H1 (cell line): Measurements from ENCODE around the gene CNGB1. TPM values are rescaled to one million over a fixed set of nuclear protein-coding genes. Genes with fewer than 3 reads are reported as not detected.
A peak's percentile ranks its signal among the peaks of the same experiment; 100 is the strongest.

Source experiments
- CTCF ChIA-PET: fragments of 300-600 bp; sonication (Branson Sonifier 250); formaldehyde crosslinking; loops from one replicate; lab custom pipeline; 2021; ENCODE audit not compliant: partially characterized antibody; lab: Charles Lee
- POLR2A ChIA-PET: fragments of 300-600 bp; sonication (Branson Sonifier 250); formaldehyde crosslinking; loops from one replicate; lab custom pipeline; 2021; ENCODE audit warnings: inconsistent platforms; ENCODE audit not compliant: partially characterized antibody; lab: Charles Lee
- DNase-seq, 2 experiments: peaks; one replicate each; pipeline versions ENCODE4 v3.0.0 to v3.0.0-alpha.2; 2010 to 2022; ENCODE audit warnings: low spot score in 2 of 2, low read depth in 1 of 2, mixed read lengths in 1 of 2
- FAIRE-seq: peaks from 2 replicates; lab custom pipeline; 2011; peaks lifted over from hg19 to GRCh38; lab: Jason Lieb, UNC
- H2AFZ ChIP-seq: 2 replicates; pipeline ENCODE4 v1.8.1; 2012; ENCODE audit warnings: low read length, inconsistent platforms
- H2AK5ac ChIP-seq: 2 replicates; pipeline ENCODE4 v1.6.1; 2013; ENCODE audit warnings: low read depth, low read length
- H2BK120ac ChIP-seq: replicated peaks from 2 replicates; pipeline ENCODE3; 2013; ENCODE audit warnings: low read depth, low read length, inconsistent platforms
- H2BK12ac ChIP-seq: 2 replicates; pipeline ENCODE4 v1.6.1; 2013; ENCODE audit warnings: low read depth, low read length
- H2BK15ac ChIP-seq: 2 replicates; pipeline ENCODE4 v1.6.1; 2013; ENCODE audit warnings: low read length
- H2BK20ac ChIP-seq: 2 replicates; pipeline ENCODE4 v1.6.1; 2013; ENCODE audit warnings: low read length
- H2BK5ac ChIP-seq: 2 replicates; pipeline ENCODE4 v1.6.1; 2013; ENCODE audit warnings: low read depth, low read length
- H3K14ac ChIP-seq: 2 replicates; pipeline ENCODE4 v1.6.1; 2013; ENCODE audit warnings: inconsistent platforms; ENCODE audit not compliant: insufficient read length
- H3K18ac ChIP-seq: 2 replicates; pipeline ENCODE4 v1.6.1; 2013; ENCODE audit warnings: low read length; ENCODE audit errors: extremely low read depth
- H3K23ac ChIP-seq: 2 replicates; pipeline ENCODE4 v1.6.1; 2013; ENCODE audit warnings: inconsistent platforms; ENCODE audit not compliant: insufficient read length
- H3K23me2 ChIP-seq: 2 replicates; pipeline ENCODE4 v1.6.1; 2013; ENCODE audit warnings: low read depth, low read length
- H3K27ac ChIP-seq: 2 replicates; pipeline ENCODE4 v1.6.1; 2011; ENCODE audit warnings: low read depth, low read length, inconsistent platforms
- H3K27me3 ChIP-seq, 4 experiments: replicated peaks in 1 of 4; 1 replicate in 1 of 4; 2 replicates in 3 of 4; pipeline versions ENCODE4 v1.6.1 to v1.8.1; 2011 to 2013; ENCODE audit warnings: low read length in 3 of 4, mild to moderate bottlenecking in 3 of 4, inconsistent platforms in 2 of 4, mixed read lengths in 2 of 4, moderate library complexity in 1 of 4; ENCODE audit not compliant: control insufficient read depth in 3 of 4, insufficient read depth in 3 of 4; ENCODE audit errors: extremely low read depth in 1 of 4
- H3K36me3 ChIP-seq, 4 experiments: 2 replicates each; pipeline versions ENCODE4 v1.6.1 to v1.8.1; 2011 to 2013; ENCODE audit warnings: mild to moderate bottlenecking in 4 of 4, low read length in 3 of 4, moderate library complexity in 2 of 4, control low read depth in 1 of 4, inconsistent platforms in 1 of 4; ENCODE audit not compliant: insufficient read depth in 4 of 4, control insufficient read depth in 2 of 4
- H3K4ac ChIP-seq: replicated peaks from 2 replicates; pipeline ENCODE3; 2013; ENCODE audit warnings: low read length, low read depth, mixed read lengths, inconsistent platforms; ENCODE audit not compliant: insufficient read length
- H3K4me1 ChIP-seq, 4 experiments: replicated peaks in 1 of 4; 1 replicate in 1 of 4; 2 replicates in 3 of 4; pipeline versions ENCODE4 v1.6.1 to v1.8.1; 2011 to 2013; ENCODE audit warnings: low read length in 3 of 4, inconsistent platforms in 2 of 4, mixed read lengths in 1 of 4; ENCODE audit not compliant: insufficient read depth in 4 of 4, control insufficient read depth in 3 of 4
- H3K4me2 ChIP-seq, 2 experiments: 2 replicates each; pipeline versions ENCODE4 v1.6.1 to v1.8.1; 2011 to 2013; ENCODE audit warnings: low read depth in 2 of 2, low read length in 2 of 2, control low read depth in 1 of 2, inconsistent platforms in 1 of 2, mild to moderate bottlenecking in 1 of 2; ENCODE audit not compliant: insufficient read depth in 1 of 2
- H3K4me3 ChIP-seq, 4 experiments: fragments of 200-600, 300-600 bp in 1 of 4; sonication (generic), shearing (Covaris generic), sonication (Bioruptor Twin) in 1 of 4; 2 replicates each; pipeline versions ENCODE4 v1.5.1 to v1.8.1; 2011 to 2016; ENCODE audit warnings: low read length in 4 of 4, low read depth in 3 of 4, control low read depth in 2 of 4, inconsistent platforms in 2 of 4, mild to moderate bottlenecking in 2 of 4, mixed read lengths in 1 of 4, moderate library complexity in 1 of 4; ENCODE audit not compliant: insufficient read depth in 2 of 4; ENCODE audit errors: extremely low read depth in 1 of 4
- H3K56ac ChIP-seq: replicated peaks from 2 replicates; pipeline ENCODE3; 2013; ENCODE audit warnings: low read depth, mild to moderate bottlenecking, mixed read lengths, low read length, inconsistent platforms; ENCODE audit not compliant: insufficient read length
- H3K79me1 ChIP-seq: 2 replicates; pipeline ENCODE4 v1.6.1; 2013; ENCODE audit warnings: low read depth, low read length, control low read depth
- H3K79me2 ChIP-seq, 2 experiments: 2 replicates each; pipeline versions ENCODE4 v1.6.1 to v1.8.1; 2012 to 2013; ENCODE audit warnings: low read length in 2 of 2, mild to moderate bottlenecking in 2 of 2, inconsistent platforms in 1 of 2; ENCODE audit not compliant: insufficient read depth in 2 of 2, control insufficient read depth in 1 of 2
- H3K9ac ChIP-seq, 4 experiments: replicated peaks in 1 of 4; 1 replicate in 1 of 4; 2 replicates in 3 of 4; pipeline versions ENCODE4 v1.6.1 to v1.8.1; 2011 to 2013; ENCODE audit warnings: low read depth in 3 of 4, low read length in 3 of 4, control low read depth in 2 of 4, mild to moderate bottlenecking in 2 of 4, moderate library complexity in 2 of 4, inconsistent platforms in 1 of 4; ENCODE audit errors: extremely low read depth in 1 of 4
- H3K9me3 ChIP-seq, 2 experiments: 2 replicates each; pipeline versions ENCODE4 v1.6.1 to v1.8.1; 2012 to 2013; ENCODE audit warnings: mild to moderate bottlenecking in 2 of 2, moderate library complexity in 2 of 2, control low read depth in 1 of 2, inconsistent platforms in 1 of 2, low read depth in 1 of 2, low read length in 1 of 2, mixed read lengths in 1 of 2; ENCODE audit not compliant: insufficient read depth in 2 of 2
- H4K20me1 ChIP-seq, 2 experiments: replicated peaks in 1 of 2; 2 replicates each; pipeline versions ENCODE3 to v1.8.1; 2011 to 2013; ENCODE audit warnings: inconsistent platforms in 2 of 2, low read length in 2 of 2, mild to moderate bottlenecking in 1 of 2; ENCODE audit not compliant: insufficient read depth in 2 of 2, control insufficient read depth in 1 of 2
- H4K5ac ChIP-seq: 2 replicates; pipeline ENCODE4 v1.6.1; 2013; ENCODE audit warnings: low read length, low read depth, mixed read lengths, inconsistent platforms; ENCODE audit not compliant: insufficient read length
- H4K8ac ChIP-seq: 2 replicates; pipeline ENCODE4 v1.8.0; 2013; ENCODE audit warnings: mild to moderate bottlenecking, moderate library complexity, low read length, inconsistent platforms; ENCODE audit not compliant: insufficient read depth; ENCODE audit errors: extremely low read depth
- H4K91ac ChIP-seq: replicated peaks from 2 replicates; pipeline ENCODE3; 2013; ENCODE audit warnings: low read length, mixed read lengths, inconsistent platforms; ENCODE audit not compliant: insufficient read length
- CBX5 ChIP-seq: fragments of 300-800, 300-1000 bp; sonication (generic); IDR thresholded peaks from 2 replicates; pipeline ENCODE4 v1.7.1; 2016; ENCODE audit warnings: antibody characterized with exemption, low read length, low read depth
- CEBPB ChIP-seq: IDR thresholded peaks from 2 replicates; pipeline ENCODE4 v1.6.1; 2012; ENCODE audit warnings: low read depth, low read length
- CTCF ChIP-seq, 3 experiments: IDR thresholded peaks; 1 replicate in 2 of 3; 2 replicates in 1 of 3; pipeline versions ENCODE4 v1.5.1 to v1.6.1; 2011; ENCODE audit warnings: low read length in 3 of 3, mild to moderate bottlenecking in 3 of 3, inconsistent platforms in 2 of 3, low read depth in 1 of 3, moderate library complexity in 1 of 3; ENCODE audit not compliant: insufficient read depth in 1 of 3; ENCODE audit errors: control extremely low read depth in 1 of 3
- EZH2 ChIP-seq: fragments of 200-600 bp; sonication (generic); IDR thresholded peaks from 2 replicates; pipeline ENCODE4 v1.7.1; 2012; ENCODE audit warnings: low read depth, mild to moderate bottlenecking, moderate library complexity, low read length, inconsistent platforms; ENCODE audit not compliant: severe bottlenecking
- RFX5 ChIP-seq: IDR thresholded peaks from 2 replicates; pipeline ENCODE4 v1.6.1; 2011; ENCODE audit warnings: low read depth, low read length, improper control_type of control experiment, borderline replicate concordance
- SP2 ChIP-seq: IDR thresholded peaks from 2 replicates; pipeline ENCODE4 v1.6.1; 2012; ENCODE audit warnings: mild to moderate bottlenecking, low read length, inconsistent platforms
- SRF ChIP-seq: IDR thresholded peaks from 2 replicates; pipeline ENCODE4 v1.6.1; 2011; ENCODE audit warnings: mild to moderate bottlenecking, low read depth, low read length, moderate library complexity
- ZNF274 ChIP-seq: IDR thresholded peaks from 2 replicates; pipeline ENCODE4 v1.7.0; 2012; ENCODE audit warnings: low read length, borderline replicate concordance; ENCODE audit errors: extremely low read depth
- WGBS, 2 experiments: shearing (Covaris generic) in 1 of 2; methylation state at CpG; one replicate each; pipeline versions ENCODE4 v1.1.6 to v1.1.7; 2013 to 2015; ENCODE audit warnings: low lambda C conversion rate in 2 of 2, mixed read lengths in 2 of 2, inconsistent platforms in 1 of 2, low coverage in 1 of 2, missing lambda C conversion rate in 1 of 2; ENCODE audit not compliant: insufficient replicate concordance in 2 of 2, insufficient coverage in 1 of 2, insufficient read length in 1 of 2; ENCODE audit errors: extremely low coverage in 1 of 2, missing lambda C conversion rate in 1 of 2; 5-methylcytosine and 5-hydroxymethylcytosine counted together
- polyA plus RNA-seq, 7 experiments: library from polyadenylated mRNA; depleted of rRNA in 3 of 7; stranded (reverse) in 5 of 7; unstranded in 2 of 7; fragments of >200 nt in 5 of 7; fragments of 200-250 nt in 2 of 7; gene quantifications; 1 replicate in 5 of 7; 2 replicates in 1 of 7; 4 replicates in 1 of 7; pipeline versions ENCODE4 v1.2.1 to v1.2.3, GENCODE V29; 2011 to 2013; ENCODE audit warnings: missing spikeins in 2 of 7, mixed read lengths in 2 of 7
- total RNA-seq: library from RNA; stranded (reverse); fragmentation: NEBNext Ultra II Directional; extraction: Animal tissue kit (Norgen Biotek cat#: 25700); gene quantifications from 2 replicates; pipeline ENCODE4 v1.2.1, GENCODE V29; 2021

The CNGB1 gene
- total and polyA plus RNA-seq, 2 of the 8 experiments (the other 6 are each of a cell fraction or from before 2014, with no cell fraction given) = not detected

- no peak overlapping the region for H2BK15ac ChIP-seq
- POLR2A ChIA-PET = interaction anchor here (1.1 kb wide), 1 partner anchor 9 kb away, joined by 3 read pairs; no protein-coding TSS in a partner anchor
- no peak for FAIRE-seq
- H3K14ac ChIP-seq = no peak overlapping the region
- H3K4me2 ChIP-seq = no peak overlapping the region
- H2BK5ac ChIP-seq = no peak overlapping the region
- H3K27ac ChIP-seq = no peak overlapping the region
- no peak overlapping the region for H2AFZ ChIP-seq
- H3K56ac ChIP-seq = no peak overlapping the region
- H3K9ac ChIP-seq = peak overlapping the region in 1 of 4 experiments; percentile 22; a peak in 1 of 7 replicates
- no peak overlapping the region for H3K18ac ChIP-seq
- H3K23ac ChIP-seq = no peak overlapping the region
- H2BK20ac ChIP-seq = no peak overlapping the region
- peaks cover 0 to 12% (median 10%) of the 10 kb centered on the region in 4 experiments; a peak in 5 of 7 replicates for H3K4me1 ChIP-seq
- no peak overlapping the region for H3K4ac ChIP-seq
- no peak overlapping the region for H4K91ac ChIP-seq
- no peaks in the 10 kb centered on the region; a peak in 3 of 7 replicates for H3K27me3 ChIP-seq
- 0 out of 2 replicates have a peak, but pooled peaks cover 2% of the 10 kb centered on the region for H3K79me1 ChIP-seq
- H3K23me2 ChIP-seq = peaks cover 7% of the 10 kb centered on the region; the same call in 1 of the 2 replicates
- H2BK120ac ChIP-seq = no peak overlapping the region
- no peak overlapping the region for H2BK12ac ChIP-seq
- TF ChIP-seq CBX5 = no peak
- TF ChIP-seq SP2 = no peak
- no peak for TF ChIP-seq RFX5
- TF ChIP-seq CTCF (IDR thresholded peaks at IDR 0.05; ENCODE audit: control extremely low read depth in 1 of 3, insufficient read depth in 1 of 3, low read depth in 1 of 3, low read length in 3 of 3) = no peak
- no peak for TF ChIP-seq CEBPB
- TF ChIP-seq SRF = no peak
- no peak for TF ChIP-seq EZH2
- no peak for TF ChIP-seq ZNF274
- TF ChIP-seq, all 59 proteins: peak for 0
- Histone ChIP-seq H3K4me3 (no peak overlapping the region), H3K36me3 (no peaks in the 10 kb centered on the region; a peak in 1 of 8 replicates), H4K20me1 (no peaks in the 10 kb centered on the region), H2AK5ac (no peak overlapping the region), H3K9me3 (no peaks in the 10 kb centered on the region), H4K5ac (no peak overlapping the region), H3K79me2 (no peaks in the 10 kb centered on the region), H4K8ac (no peak overlapping the region)
- WGBS, 2 experiments = 88% methylated on average over 7 of the region's 8 CpGs; no CpG with 5 or more reads in 1 of the 2 experiments
- no peak for DNase-seq
- CTCF ChIA-PET = interaction anchor here (0.5 to 5.3 kb wide), 29 partner anchors 9 to 475 kb away, joined by 3 to 52 read pairs (median 5); partner anchors contain the start of gene CFAP20
These were observed 49.1 kb upstream of the CNGB1 start for GRCh38 chr16:58019866-58020538.
